Measurements from ENCODE around the gene FLVCR1. TPM values are rescaled to one million over a fixed set of nuclear protein-coding genes. Genes with fewer than 3 reads are reported as not detected.

Gene FLVCR1
- 10 to 100 TPM; 47.3 to 49.2 TPM for total RNA-seq
- polyA plus RNA-seq (2013, experiment 1 of 2): 28.6 TPM
- polyA plus RNA-seq (2013, experiment 2 of 2): 27.8 TPM
- long read RNA-seq, experiment 1, full-length matches to known transcripts: 1 of 17 reads
- long read RNA-seq, experiment 1, partial matches to known transcripts: 3 of 17 reads
- long read RNA-seq, experiment 1, other reads (novel, unspliced or antisense): 13 of 17 reads
- long read RNA-seq, experiment 2, full-length matches to known transcripts: 27 of 63 reads
- long read RNA-seq, experiment 2, partial matches to known transcripts: 7 of 63 reads
- long read RNA-seq, experiment 2, other reads (novel, unspliced or antisense): 29 of 63 reads
- long read RNA-seq, experiment 3, full-length matches to known transcripts: 13 of 21 reads
- long read RNA-seq, experiment 3, partial matches to known transcripts: 2 of 21 reads
- long read RNA-seq, experiment 3, other reads (novel, unspliced or antisense): 6 of 21 reads
- long read RNA-seq, experiment 4, full-length matches to known transcripts: 18 of 21 reads
- long read RNA-seq, experiment 4, partial matches to known transcripts: 0 of 21 reads
- long read RNA-seq, experiment 4, other reads (novel, unspliced or antisense): 3 of 21 reads

GRCh38 chr1:212857992-212858460, at the start of gene FLVCR1:
Gene FLVCR1 (plus strand): TSS chr1:212858275. CDS start chr1:212858453, 178 bp downstream.
- no peaks in the 10 kb centered on the region for H3K4me1 ChIP-seq (ENCODE audit: control insufficient read depth, insufficient read depth, low read length)
- Mint-ChIP-seq H3K9me3 (no peaks in the 10 kb centered on the region), H3K27me3 (ENCODE audit: insufficient read depth) (no peaks in the 10 kb centered on the region), H3K4me3 (no peak within 1 kb of the TSS), H3K4me1 (peaks cover 8% of the 10 kb centered on the region), H3K27ac (peak within 1 kb of the TSS; percentile 99), H3K36me3 (ENCODE audit: low read depth) (peaks cover 8% of the 10 kb centered on the region)
- no peak for TF ChIP-seq CTCF (conservative IDR thresholded peaks at IDR 0.05)
- H3K36me3 ChIP-seq (ENCODE audit: control insufficient read depth, insufficient read depth, low read length): peaks cover 39% of the 10 kb centered on the region
- peak within 1 kb of the TSS; percentile 91 for H3K4me3 ChIP-seq (ENCODE audit: low read length)
- WGBS, 2 experiments (ENCODE audit: insufficient coverage in 1 of 2, insufficient read length in 1 of 2): 0% methylated on average over 21 to 54 of the region's 54 CpGs
- DNase-seq: peak; percentile 99
- peak within 1 kb of the TSS; percentile 77 for H3K9ac ChIP-seq (ENCODE audit: extremely low read depth, low read length, poor library complexity, severe bottlenecking)
- peaks cover 10% of the 10 kb centered on the region for H3K9me3 ChIP-seq (ENCODE audit: control insufficient read depth, low read length)
- H3K27me3 ChIP-seq (ENCODE audit: control insufficient read depth, insufficient read depth, low read length, poor library complexity, severe bottlenecking): no peaks in the 10 kb centered on the region
- peak within 1 kb of the TSS; percentile 76 for H3K27ac ChIP-seq (ENCODE audit: low read depth, low read length)

- H3K9me3 ChIP-seq (ENCODE audit: control insufficient read depth, low read length): no peaks in the 10 kb centered on the region
- no peaks in the 10 kb centered on the region for H3K27me3 Mint-ChIP-seq (ENCODE audit: insufficient read depth)
- 81 to 83% methylated on average over 1 to 5 of the region's 5 CpGs for WGBS, 2 experiments (ENCODE audit: insufficient coverage in 1 of 2, insufficient read length in 1 of 2)
- H3K36me3 Mint-ChIP-seq (ENCODE audit: low read depth): peaks cover 3% of the 10 kb centered on the region
- peaks cover 4% of the 10 kb centered on the region for H3K36me3 ChIP-seq (ENCODE audit: control insufficient read depth, insufficient read depth, low read length)
- H3K4me1 Mint-ChIP-seq: peaks cover 8% of the 10 kb centered on the region
- peaks cover 3% of the 10 kb centered on the region for H3K4me1 ChIP-seq (ENCODE audit: control insufficient read depth, insufficient read depth, low read length)
- no peak overlapping the region for H3K27ac Mint-ChIP-seq
- no peak overlapping the region for H3K27ac ChIP-seq (ENCODE audit: low read depth, low read length)
- TF ChIP-seq CTCF (conservative IDR thresholded peaks at IDR 0.05): peak; percentile 75
- peak overlapping the region; percentile 56 for H3K4me3 ChIP-seq (ENCODE audit: low read length)
- no peaks in the 10 kb centered on the region for H3K9me3 Mint-ChIP-seq
- H3K4me3 Mint-ChIP-seq: no peak overlapping the region
- no peaks in the 10 kb centered on the region for H3K27me3 ChIP-seq (ENCODE audit: control insufficient read depth, insufficient read depth, low read length, poor library complexity, severe bottlenecking)
- no peak overlapping the region for H3K9ac ChIP-seq (ENCODE audit: extremely low read depth, low read length, poor library complexity, severe bottlenecking)
- DNase-seq: no peak
Observed at GRCh38 chr1:212814537-212815334, 43.3 kb upstream of the FLVCR1 start.

GRCh38 chr1:212816567-212817278, 41.4 kb upstream of the FLVCR1 start:
- Histone ChIP-seq H3K4me3 (ENCODE audit: low read length) (no peak overlapping the region), H3K9ac (ENCODE audit: extremely low read depth, low read length, poor library complexity, severe bottlenecking) (no peak overlapping the region), H3K27me3 (ENCODE audit: control insufficient read depth, insufficient read depth, low read length, poor library complexity, severe bottlenecking) (no peaks in the 10 kb centered on the region), H3K4me1 (ENCODE audit: control insufficient read depth, insufficient read depth, low read length) (peaks cover 3% of the 10 kb centered on the region), H3K36me3 (ENCODE audit: control insufficient read depth, insufficient read depth, low read length) (peaks cover 4% of the 10 kb centered on the region), H3K27ac (ENCODE audit: low read depth, low read length) (no peak overlapping the region), H3K9me3 (ENCODE audit: control insufficient read depth, low read length) (no peaks in the 10 kb centered on the region)
- Mint-ChIP-seq H3K36me3 (ENCODE audit: low read depth) (no peaks in the 10 kb centered on the region), H3K27ac (no peak overlapping the region), H3K9me3 (no peaks in the 10 kb centered on the region), H3K4me1 (peaks cover 8% of the 10 kb centered on the region), H3K4me3 (no peak overlapping the region), H3K27me3 (ENCODE audit: insufficient read depth) (no peaks in the 10 kb centered on the region)
- WGBS, 2 experiments (ENCODE audit: insufficient coverage in 1 of 2, insufficient read length in 1 of 2): 88 to 91% methylated on average over 2 to 3 of the region's 3 CpGs
- TF ChIP-seq CTCF (conservative IDR thresholded peaks at IDR 0.05): no peak
- DNase-seq: no peak
